ENCODE results near the gene LYRM4.
A peak's percentile ranks its signal among the peaks of the same experiment; 100 is the strongest.

Gene LYRM4

GRCh38 chr6:5203546-5203945, 57.2 kb downstream of the LYRM4 start:
- DNase-seq: no peak

- DNase-seq: no peak
These were observed 57.8 kb downstream of the LYRM4 start for GRCh38 chr6:5202941-5203340.

- no peak for DNase-seq
These were observed 58.5 kb downstream of the LYRM4 start for GRCh38 chr6:5202206-5202605.

- no peak for DNase-seq
These were observed 59.5 kb downstream of the LYRM4 start for GRCh38 chr6:5201271-5201670.

- no peak for DNase-seq
These were observed 61.0 kb downstream of the LYRM4 start for GRCh38 chr6:5199702-5200101.

- DNase-seq: no peak
These were observed 61.5 kb downstream of the LYRM4 start for GRCh38 chr6:5199283-5199682.

GRCh38 chr6:5197084-5197483, 63.7 kb downstream of the LYRM4 start:
- DNase-seq: no peak

GRCh38 chr6:5192135-5192794, 68.5 kb downstream of the LYRM4 start:
- DNase-seq: no peak

- DNase-seq: no peak
These were observed 69.0 kb downstream of the LYRM4 start for GRCh38 chr6:5191722-5192121.

- no peak for DNase-seq
These were observed 69.5 kb downstream of the LYRM4 start for GRCh38 chr6:5191222-5191621.

- DNase-seq: no peak
These were observed 70.2 kb downstream of the LYRM4 start for GRCh38 chr6:5190507-5190906.

- DNase-seq: no peak
These were observed 72.1 kb downstream of the LYRM4 start for GRCh38 chr6:5188646-5189045.

GRCh38 chr6:5184878-5185277, 75.9 kb downstream of the LYRM4 start:
- DNase-seq: no peak

- no peak for DNase-seq
These were observed 76.5 kb downstream of the LYRM4 start for GRCh38 chr6:5184218-5184617.

- DNase-seq: no peak
These were observed 79.0 kb downstream of the LYRM4 start for GRCh38 chr6:5181510-5182317.

- no peak for DNase-seq
These were observed 80.1 kb downstream of the LYRM4 start for GRCh38 chr6:5180636-5181035.

- no peak for DNase-seq
These were observed 80.8 kb downstream of the LYRM4 start for GRCh38 chr6:5179917-5180316.

- DNase-seq: no peak
These were observed 81.9 kb downstream of the LYRM4 start for GRCh38 chr6:5178806-5179205.

GRCh38 chr6:5175635-5176034, 85.1 kb downstream of the LYRM4 start:
- DNase-seq: peak in 1 of 2 donors; percentile 3

GRCh38 chr6:5174756-5175549, 85.8 kb downstream of the LYRM4 start:
- peak in 1 of 2 donors; percentile 24 for DNase-seq

GRCh38 chr6:5174244-5174643, 86.5 kb downstream of the LYRM4 start:
- peak; percentile 63 to 73 for DNase-seq

- no peak for DNase-seq
These were observed 86.9 kb downstream of the LYRM4 start for GRCh38 chr6:5173810-5174209.

GRCh38 chr6:5172897-5173474, 87.8 kb downstream of the LYRM4 start:
- DNase-seq: no peak

Measured in CD4-positive, alpha-beta T cell treated with Interleukin-1 beta for 1 hour (primary cell).